GM10266 (cell line): ENCODE data around the gene TMEM26.

Experiments used
- DNase-seq: peaks from one replicate; pipeline ENCODE4 v3.0.0; 2012; ENCODE audit errors: extremely low spot score
- TF ChIP-seq, protein P1 (sequence below): IDR thresholded peaks from 2 replicates; pipeline ENCODE4 v1.5.1; 2012; ENCODE audit warnings: mild to moderate bottlenecking, low read depth; ENCODE audit not compliant: control insufficient read depth, insufficient read depth; ENCODE audit errors: missing control alignments

The TMEM26 gene

DNA sequence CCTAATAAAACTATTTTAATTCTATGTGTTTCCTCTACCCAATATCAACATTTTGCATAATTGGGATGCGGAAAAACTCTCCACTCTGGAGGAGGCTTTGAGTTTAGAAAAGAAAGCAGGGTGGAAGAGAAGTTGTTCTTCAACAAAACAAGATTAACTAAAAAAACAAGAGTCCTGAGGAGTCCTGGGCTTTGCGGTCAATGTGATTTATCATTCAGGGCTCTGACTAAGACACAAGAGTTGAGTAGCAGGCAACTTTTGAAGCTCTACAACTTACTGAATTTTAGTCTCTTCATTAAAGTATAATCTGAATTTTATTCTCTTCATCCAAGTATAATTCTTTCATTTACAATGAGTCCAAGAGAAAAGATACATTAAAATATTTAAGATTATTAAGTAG, 18.3 kb upstream of the TMEM26 start:
- TF ChIP-seq, protein P1, sequence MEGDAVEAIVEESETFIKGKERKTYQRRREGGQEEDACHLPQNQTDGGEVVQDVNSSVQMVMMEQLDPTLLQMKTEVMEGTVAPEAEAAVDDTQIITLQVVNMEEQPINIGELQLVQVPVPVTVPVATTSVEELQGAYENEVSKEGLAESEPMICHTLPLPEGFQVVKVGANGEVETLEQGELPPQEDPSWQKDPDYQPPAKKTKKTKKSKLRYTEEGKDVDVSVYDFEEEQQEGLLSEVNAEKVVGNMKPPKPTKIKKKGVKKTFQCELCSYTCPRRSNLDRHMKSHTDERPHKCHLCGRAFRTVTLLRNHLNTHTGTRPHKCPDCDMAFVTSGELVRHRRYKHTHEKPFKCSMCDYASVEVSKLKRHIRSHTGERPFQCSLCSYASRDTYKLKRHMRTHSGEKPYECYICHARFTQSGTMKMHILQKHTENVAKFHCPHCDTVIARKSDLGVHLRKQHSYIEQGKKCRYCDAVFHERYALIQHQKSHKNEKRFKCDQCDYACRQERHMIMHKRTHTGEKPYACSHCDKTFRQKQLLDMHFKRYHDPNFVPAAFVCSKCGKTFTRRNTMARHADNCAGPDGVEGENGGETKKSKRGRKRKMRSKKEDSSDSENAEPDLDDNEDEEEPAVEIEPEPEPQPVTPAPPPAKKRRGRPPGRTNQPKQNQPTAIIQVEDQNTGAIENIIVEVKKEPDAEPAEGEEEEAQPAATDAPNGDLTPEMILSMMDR = no peak
- no peak for DNase-seq

DNA sequence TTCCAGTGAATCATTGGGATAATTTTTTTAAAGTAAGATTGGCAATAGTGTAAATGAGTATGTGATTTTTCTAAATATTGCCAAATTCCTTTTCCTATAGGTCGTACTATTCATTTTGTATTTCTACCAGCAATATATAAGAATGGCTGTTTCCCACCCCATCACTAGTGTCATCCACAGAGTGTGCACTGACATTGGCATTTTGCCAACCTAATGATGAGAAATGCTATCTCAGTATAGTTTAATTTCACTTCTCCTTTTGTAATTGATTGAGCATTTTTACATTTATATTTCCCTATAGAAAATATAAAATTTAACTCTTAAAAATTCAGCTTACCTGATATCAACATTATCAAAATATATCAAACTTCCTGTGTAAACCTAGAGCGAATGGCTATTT, 17.6 kb upstream of the TMEM26 start:
- DNase-seq = no peak
- TF ChIP-seq, protein P1 = no peak

GRCh38 chr10:61465901-61466632, 12.9 kb upstream of the TMEM26 start:
- TF ChIP-seq, protein P1 = no peak
- DNase-seq = no peak

DNA sequence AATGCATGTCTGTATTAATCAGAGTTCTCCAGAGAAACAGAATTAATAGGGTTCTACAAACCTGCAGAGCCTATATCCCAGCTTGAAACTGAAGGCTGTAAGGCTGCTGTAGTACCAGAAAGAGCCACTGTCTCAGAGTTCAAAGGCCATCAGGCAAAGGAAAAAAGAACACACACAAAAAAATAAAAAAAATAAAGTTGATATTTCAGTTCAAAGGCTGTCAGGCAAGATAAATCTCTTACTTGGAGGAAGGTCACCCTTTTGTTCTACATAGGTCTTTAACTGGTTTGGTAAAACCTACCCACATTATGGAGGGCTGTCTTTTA, 12.0 kb upstream of the TMEM26 start:
- TF ChIP-seq, protein P1 = no peak

GRCh38 chr10:61464461-61465170, 11.4 kb upstream of the TMEM26 start:
- TF ChIP-seq, protein P1 = no peak
- no peak for DNase-seq

More for the DNA sequence above, 12.0 kb upstream of the TMEM26 start:
- DNase-seq = no peak

DNA sequence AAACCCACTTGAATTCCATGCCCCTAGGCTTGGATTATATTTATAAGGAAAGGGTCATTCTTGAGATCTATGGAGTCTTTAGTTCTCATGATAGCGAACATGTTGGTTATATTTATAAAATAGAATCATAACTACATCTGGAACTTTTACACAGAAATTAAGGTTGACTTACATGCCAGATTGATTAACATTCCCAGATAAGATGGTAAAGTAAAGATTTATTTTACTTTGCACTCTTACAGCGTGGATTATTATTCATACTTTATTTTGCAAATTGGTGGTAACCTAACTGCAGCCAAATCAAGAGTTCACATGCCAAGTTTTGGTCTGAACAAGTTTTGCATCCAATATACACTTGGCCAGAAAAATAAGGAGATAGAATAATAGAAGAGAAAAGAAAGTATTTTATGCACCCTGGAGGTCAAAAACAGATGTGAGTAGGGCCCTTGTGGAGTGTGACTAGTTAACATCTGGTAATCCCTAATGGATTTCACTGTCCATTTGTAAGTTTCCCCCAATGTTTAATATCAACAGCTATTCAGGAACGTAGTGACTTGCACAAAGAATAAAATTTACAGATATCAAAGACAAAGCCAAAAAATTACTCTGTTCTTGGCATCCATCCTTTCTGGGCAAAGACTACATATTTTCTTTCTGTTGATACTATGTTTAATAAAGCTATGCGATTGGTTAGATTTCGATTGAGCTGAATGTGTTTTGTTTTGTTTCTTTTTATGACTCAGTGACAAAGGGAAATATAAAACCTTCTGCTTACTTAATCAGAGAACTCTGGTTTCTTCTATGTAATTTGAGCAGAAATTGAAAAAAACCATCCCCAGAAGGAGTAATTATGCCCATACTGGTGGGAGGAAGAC, 10.1 kb upstream of the TMEM26 start:
- TF ChIP-seq, protein P1 = no peak
- DNase-seq = no peak
